Measurements from ENCODE around the gene OR10C1.

The OR10C1 gene

GRCh38 chr6:29479560-29479959, 40.5 kb downstream of the OR10C1 start:
- TF ChIP-seq CTCF (conservative IDR thresholded peaks at IDR 0.05) (no peak), ZFX (IDR thresholded peaks at IDR 0.05) (no peak)
- no peak overlapping the region for H3K27ac ChIP-seq

DNA sequence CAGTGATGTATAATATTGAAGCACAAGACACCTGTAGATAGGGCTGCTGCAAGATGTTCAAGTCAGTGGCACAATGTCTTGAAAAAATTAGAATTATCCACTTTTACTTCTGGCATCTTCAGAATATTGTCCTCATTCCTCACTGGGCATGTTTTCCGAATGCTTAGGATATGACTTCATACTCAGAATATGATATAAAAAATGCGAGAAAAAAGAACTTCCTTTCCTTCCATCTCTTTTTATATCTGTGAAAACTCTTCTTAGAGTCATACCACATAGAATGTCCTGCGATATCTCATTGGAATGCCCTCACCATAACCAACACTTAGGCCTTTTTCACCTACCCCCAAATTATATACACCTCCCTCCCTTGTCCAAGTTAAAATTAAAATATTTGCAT, 44.1 kb downstream of the OR10C1 start:
- H3K27ac ChIP-seq, result no peak overlapping the region
- no peak for TF ChIP-seq CTCF (conservative IDR thresholded peaks at IDR 0.05)
- TF ChIP-seq ZFX (IDR thresholded peaks at IDR 0.05), result no peak

DNA sequence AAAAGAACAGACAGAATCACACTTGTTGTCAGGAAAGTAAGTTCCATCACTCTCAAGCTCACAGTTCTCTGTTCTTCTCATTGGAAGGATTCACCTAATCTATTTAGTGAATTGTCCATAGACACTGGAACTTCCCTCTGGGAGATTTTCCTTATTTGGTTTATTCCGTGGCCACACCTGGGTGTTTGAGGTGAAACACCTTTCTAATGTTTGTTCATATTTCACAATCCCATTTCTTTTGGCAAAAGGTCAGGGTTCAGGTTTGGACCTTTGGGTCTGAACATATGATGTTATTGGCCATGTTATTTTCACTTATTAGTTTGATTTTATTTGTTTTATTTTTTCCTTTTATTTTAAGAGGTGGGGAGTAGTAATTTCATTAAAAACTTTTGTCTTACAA, 44.6 kb downstream of the OR10C1 start:
- TF ChIP-seq CTCF (conservative IDR thresholded peaks at IDR 0.05), result no peak
- TF ChIP-seq ZFX (IDR thresholded peaks at IDR 0.05), result no peak
- H3K27ac ChIP-seq, result no peak overlapping the region

DNA sequence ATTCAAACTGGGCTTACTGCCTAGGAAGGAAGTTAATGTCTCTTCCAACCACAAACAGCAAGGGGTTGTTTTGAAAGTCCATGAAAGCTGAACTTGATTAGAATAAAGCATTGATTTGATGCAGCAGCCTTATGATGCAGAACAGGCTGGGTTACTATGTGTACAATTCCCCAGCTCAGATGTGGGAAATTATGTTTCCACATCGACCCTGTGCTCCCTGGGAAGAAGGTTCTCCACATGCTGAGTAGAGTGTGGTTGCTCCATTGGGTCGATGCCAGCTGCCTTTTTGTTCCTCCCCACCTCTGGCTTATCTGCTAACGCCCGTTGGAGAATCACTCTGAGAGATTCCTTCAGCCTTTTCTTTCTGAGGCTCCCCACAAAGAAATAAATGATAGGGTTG, 47.5 kb downstream of the OR10C1 start:
- TF ChIP-seq ZFX (IDR thresholded peaks at IDR 0.05) (no peak), CTCF (conservative IDR thresholded peaks at IDR 0.05) (no peak)
- no peak overlapping the region for H3K27ac ChIP-seq

- no peak for TF ChIP-seq ZFX (IDR thresholded peaks at IDR 0.05)
- TF ChIP-seq CTCF (conservative IDR thresholded peaks at IDR 0.05), result no peak
Observed at GRCh38 chr6:29487131-29487530, 48.0 kb downstream of the OR10C1 start.

GRCh38 chr6:29487660-29488059, 48.6 kb downstream of the OR10C1 start, which contains the start of gene MAS1L:
MAS1L (minus strand) TSS chr6:29487956; CDS start chr6:29487902, 54 bp downstream.
- no peak for TF ChIP-seq CTCF (conservative IDR thresholded peaks at IDR 0.05)
- TF ChIP-seq ZFX (IDR thresholded peaks at IDR 0.05), result no peak

More at GRCh38 chr6:29487131-29487530, 48.0 kb downstream of the OR10C1 start:
- H3K27ac ChIP-seq, result no peak overlapping the region

GRCh38 chr6:29488874-29489273, 49.8 kb downstream of the OR10C1 start:
- no peak overlapping the region for H3K27ac ChIP-seq
- TF ChIP-seq CTCF (conservative IDR thresholded peaks at IDR 0.05) (no peak), ZFX (IDR thresholded peaks at IDR 0.05) (no peak)

More at GRCh38 chr6:29487660-29488059, 48.6 kb downstream of the OR10C1 start, which contains the start of gene MAS1L:
- no peak within 1 kb of the TSS for H3K27ac ChIP-seq

Data from C4-2B (cell line).